Esophagus muscularis mucosa (tissue), 3 donors: ENCODE results near the gene LILRA2.

ENCODE experiments used
- CTCF ChIP-seq, 3 experiments: fragments of 200-600 bp in 2 of 3; fragments of 450-650 bp in 1 of 3; sonication (generic) in 2 of 3; IDR thresholded peaks; one replicate each; pipeline ENCODE4 v1.5.1; 2017 to 2019; ENCODE audit warnings: antibody characterized with exemption in 3 of 3, mild to moderate bottlenecking in 2 of 3, moderate library complexity in 1 of 3
- POLR2A ChIP-seq: fragments of 450-650 bp; IDR thresholded peaks from one replicate; pipeline ENCODE4 v1.6.1; 2017; ENCODE audit warnings: antibody characterized with exemption, moderate library complexity, mild to moderate bottlenecking, low read depth
- POLR2AphosphoS5 ChIP-seq, 2 donors: sonication (generic); formaldehyde crosslinking; IDR thresholded peaks; one replicate each; pipeline ENCODE4 v1.6.1; 2017; ENCODE audit warnings: antibody characterized with exemption in 2 of 2

DNA sequence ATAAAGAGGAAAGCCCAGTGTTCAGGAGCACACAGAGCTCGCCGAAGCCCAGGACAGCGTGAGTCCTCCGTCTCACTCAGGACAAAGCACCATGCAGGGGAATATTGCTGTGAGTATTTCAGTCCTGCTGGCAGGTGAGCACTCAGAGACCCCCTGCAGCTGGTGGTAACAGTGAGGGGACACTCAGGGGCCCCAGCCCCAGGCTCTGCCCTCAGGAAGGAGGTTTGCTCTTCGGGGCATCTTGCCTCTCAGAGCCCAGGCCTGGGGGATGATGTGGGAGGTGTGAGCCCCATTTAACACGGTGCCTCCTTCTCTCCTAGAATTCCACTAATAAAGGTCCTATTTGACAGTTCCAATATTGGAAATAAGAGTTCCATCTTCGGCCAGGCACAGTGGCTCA lies 34.6 kb downstream of the LILRA2 start:
- TF ChIP-seq CTCF (IDR thresholded peaks at IDR 0.05) (no peak), POLR2AphosphoS5 (IDR thresholded peaks at IDR 0.05) (no peak), POLR2A (no peak)
